KMS-11 (cell line): ENCODE measurements around the gene SLC22A16.

Experiments used
- H2AFZ ChIP-seq: fragments of 200-600 bp; sonication (generic); 2 replicates; pipeline ENCODE4 v1.6.1; 2016; ENCODE audit warnings: antibody characterized with exemption, mixed run types, low read depth
- H3K27ac ChIP-seq: fragments of 200-600 bp; sonication (generic); 2 replicates; pipeline ENCODE4 v1.6.1; 2016; ENCODE audit warnings: mild to moderate bottlenecking, mixed run types
- H3K27me3 ChIP-seq: fragments of 200-600 bp; sonication (generic); 2 replicates; pipeline ENCODE4 v1.6.1; 2017; ENCODE audit warnings: mild to moderate bottlenecking, low read depth, mixed run types, moderate library complexity; ENCODE audit not compliant: insufficient read depth
- H3K36me3 ChIP-seq: fragments of 200-600 bp; sonication (generic); 2 replicates; pipeline ENCODE4 v1.6.1; 2017; ENCODE audit warnings: mild to moderate bottlenecking, mixed run types; ENCODE audit not compliant: insufficient read depth
- H3K4me1 ChIP-seq: fragments of 200-600 bp; sonication (generic); 2 replicates; pipeline ENCODE4 v1.6.1; 2016; ENCODE audit warnings: mild to moderate bottlenecking, low read depth, mixed run types; ENCODE audit not compliant: poor library complexity, severe bottlenecking
- H3K4me2 ChIP-seq: fragments of 200-600 bp; sonication (generic); 2 replicates; pipeline ENCODE4 v1.7.0; 2016; ENCODE audit warnings: mild to moderate bottlenecking, mixed run types
- H3K4me3 ChIP-seq: fragments of 200-600 bp; sonication (generic); IDR thresholded peaks from 2 replicates; pipeline ENCODE4 v1.6.1; 2017; ENCODE audit warnings: low read depth, low read length, mixed read lengths; ENCODE audit not compliant: insufficient read depth
- H3K79me2 ChIP-seq: fragments of 200-600 bp; sonication (generic); 2 replicates; pipeline ENCODE4 v1.6.1; 2016; ENCODE audit warnings: low read depth, mixed run types; ENCODE audit not compliant: insufficient read depth
- H3K9ac ChIP-seq: fragments of 200-600 bp; sonication (generic); 2 replicates; pipeline ENCODE4 v1.6.1; 2016; ENCODE audit warnings: mild to moderate bottlenecking, mixed run types
- H4K20me1 ChIP-seq: fragments of 200-600 bp; sonication (generic); 2 replicates; pipeline ENCODE4 v1.6.1; 2016; ENCODE audit warnings: mild to moderate bottlenecking, mixed run types; ENCODE audit not compliant: insufficient read depth
- CTCF ChIP-seq: fragments of 200-600 bp; sonication (generic); conservative IDR thresholded peaks from 2 replicates; pipeline ENCODE4 v1.6.1; 2017; ENCODE audit warnings: low read depth, mild to moderate bottlenecking, antibody characterized with exemption, low read length, moderate library complexity, mixed read lengths

The SLC22A16 gene

GRCh38 chr6:110410511-110410910 is 65.9 kb downstream of the SLC22A16 start:
- H2AFZ ChIP-seq, result no peak overlapping the region
- H3K4me2 ChIP-seq, result no peak overlapping the region
- H3K36me3 ChIP-seq, result no peaks in the 10 kb centered on the region

GRCh38 chr6:110409794-110410193 is 66.6 kb downstream of the SLC22A16 start:
- Histone ChIP-seq H3K4me3 (no peak overlapping the region), H3K36me3 (no peaks in the 10 kb centered on the region), H3K27ac (no peak overlapping the region), H3K4me2 (no peak overlapping the region), H3K4me1 (no peaks in the 10 kb centered on the region), H3K27me3 (no peaks in the 10 kb centered on the region), H3K79me2 (no peaks in the 10 kb centered on the region), H4K20me1 (no peaks in the 10 kb centered on the region), H2AFZ (no peak overlapping the region), H3K9ac (no peak overlapping the region)
- TF ChIP-seq CTCF, result no peak

More at GRCh38 chr6:110410511-110410910, 65.9 kb downstream of the SLC22A16 start:
- Histone ChIP-seq H3K79me2 (no peaks in the 10 kb centered on the region), H3K4me1 (no peaks in the 10 kb centered on the region), H3K9ac (no peak overlapping the region), H4K20me1 (no peaks in the 10 kb centered on the region), H3K27ac (no peak overlapping the region), H3K4me3 (no peak overlapping the region), H3K27me3 (no peaks in the 10 kb centered on the region)
- TF ChIP-seq CTCF, result no peak

GRCh38 chr6:110408901-110409300 is 67.5 kb downstream of the SLC22A16 start:
- Histone ChIP-seq H3K9ac (no peak overlapping the region), H3K4me3 (no peak overlapping the region), H4K20me1 (no peaks in the 10 kb centered on the region), H3K4me2 (no peak overlapping the region), H3K36me3 (no peaks in the 10 kb centered on the region), H3K79me2 (no peaks in the 10 kb centered on the region), H3K27ac (no peak overlapping the region), H3K27me3 (no peaks in the 10 kb centered on the region), H2AFZ (no peak overlapping the region), H3K4me1 (no peaks in the 10 kb centered on the region)
- no peak for TF ChIP-seq CTCF

GRCh38 chr6:110404607-110405006 is 71.8 kb downstream of the SLC22A16 start:
- H2AFZ ChIP-seq, result no peak overlapping the region

More at GRCh38 chr6:110404607-110405006, 71.8 kb downstream of the SLC22A16 start:
- no peak overlapping the region for H3K4me3 ChIP-seq
- H3K79me2 ChIP-seq, result no peaks in the 10 kb centered on the region
- H3K4me1 ChIP-seq, result peaks cover 18% of the 10 kb centered on the region
- no peaks in the 10 kb centered on the region for H4K20me1 ChIP-seq
- H3K36me3 ChIP-seq, result no peaks in the 10 kb centered on the region
- no peak overlapping the region for H3K27ac ChIP-seq
- no peaks in the 10 kb centered on the region for H3K27me3 ChIP-seq
- no peak for TF ChIP-seq CTCF
- no peak overlapping the region for H3K9ac ChIP-seq
- no peak overlapping the region for H3K4me2 ChIP-seq
